Natural killer cell treated with Interleukin-12 subunit alpha and Interleukin-12 subunit beta and Interleukin-15 and Interleukin-18, amount 100 ng/mL, for 72 hours (primary cell): ENCODE measurements around the gene MACROH2A2. TPM values are rescaled to one million over a fixed set of nuclear protein-coding genes. Genes with fewer than 3 reads are reported as not detected.
"Not testable (repeated sequence)": the region's sequence is repeated elsewhere in the genome, so short reads cannot be mapped to it uniquely, and the experiment has no call there.

Experiments used
- ATAC-seq, 2 donors: fragments of 150-1000 bp; cut with Tn5 transposase in 1 of 2; sonication (Bioruptor Pico), chemical (Tn5 transposase) in 1 of 2; 2 replicates each; pipeline ENCODE4 v1.10.0; 2021
- DNase-seq: peaks from one replicate; pipeline ENCODE4 v3.0.0; 2022; ENCODE audit warnings: low spot score
- H3K27ac Mint-ChIP-seq, 2 donors: 1 replicate in 1 of 2; 2 replicates in 1 of 2; pipeline ENCODE4 v1.8.0; 2022; ENCODE audit warnings: mixed read lengths in 2 of 2, mild to moderate bottlenecking in 1 of 2, moderate library complexity in 1 of 2
- H3K27me3 Mint-ChIP-seq, 2 donors: 1 replicate in 1 of 2; 2 replicates in 1 of 2; pipeline ENCODE4 v1.8.0; 2022; ENCODE audit warnings: mixed read lengths in 2 of 2
- H3K36me3 Mint-ChIP-seq: one replicate; pipeline ENCODE4 v1.8.0; 2022; ENCODE audit warnings: mixed read lengths
- H3K4me1 Mint-ChIP-seq, 2 donors: 1 replicate in 1 of 2; 2 replicates in 1 of 2; pipeline ENCODE4 v1.8.0; 2022; ENCODE audit warnings: low read depth in 2 of 2, mixed read lengths in 2 of 2, mild to moderate bottlenecking in 1 of 2
- H3K4me3 Mint-ChIP-seq: one replicate; pipeline ENCODE4 v1.8.0; 2022; ENCODE audit warnings: mixed read lengths
- H3K9me3 Mint-ChIP-seq: 2 replicates; pipeline ENCODE4 v1.8.0; 2022; ENCODE audit warnings: mixed read lengths
- total RNA-seq, 2 donors: library from RNA; stranded (reverse); gene quantifications; one replicate each; pipeline ENCODE4 v1.2.3, GENCODE V29; 2022

MACROH2A2 gene
- total RNA-seq, 2 donors from 2014 or later, result 0.43 to 0.56 TPM

GRCh38 chr10:70096705-70097420 lies 44.2 kb downstream of the MACROH2A2 start:
- no peaks in the 10 kb centered on the region for H3K9me3 Mint-ChIP-seq
- no peak overlapping the region for H3K27ac Mint-ChIP-seq
- H3K27me3 Mint-ChIP-seq, result no peaks in the 10 kb centered on the region
- no peaks in the 10 kb centered on the region for H3K36me3 Mint-ChIP-seq
- no peak overlapping the region for H3K4me3 Mint-ChIP-seq
- H3K4me1 Mint-ChIP-seq, result peaks cover 32% of the 10 kb centered on the region in 2 donors
- DNase-seq, result no peak
- no peak for ATAC-seq

- H3K36me3 Mint-ChIP-seq, result no peaks in the 10 kb centered on the region
These were observed 44.8 kb downstream of the MACROH2A2 start for GRCh38 chr10:70097459-70097858.

GRCh38 chr10:70098271-70098670 lies 45.6 kb downstream of the MACROH2A2 start:
- peaks cover 18 to 22% of the 10 kb centered on the region in 2 donors for H3K4me1 Mint-ChIP-seq
- no peak for DNase-seq
- no peak for ATAC-seq
- no peaks in the 10 kb centered on the region for H3K9me3 Mint-ChIP-seq
- H3K4me3 Mint-ChIP-seq, result no peak overlapping the region
- H3K27ac Mint-ChIP-seq, result no peak overlapping the region
- no peaks in the 10 kb centered on the region for H3K27me3 Mint-ChIP-seq
- no peaks in the 10 kb centered on the region for H3K36me3 Mint-ChIP-seq

More at GRCh38 chr10:70097459-70097858, 44.8 kb downstream of the MACROH2A2 start:
- Mint-ChIP-seq H3K4me3 (no peak overlapping the region), H3K27ac (no peak overlapping the region), H3K9me3 (no peaks in the 10 kb centered on the region), H3K4me1 (peaks cover 26% of the 10 kb centered on the region in 2 donors), H3K27me3 (no peaks in the 10 kb centered on the region)
- ATAC-seq (no peak), DNase-seq (no peak)

GRCh38 chr10:70101068-70101562 lies 48.5 kb downstream of the MACROH2A2 start:
- ATAC-seq, H3K9me3 Mint-ChIP-seq, DNase-seq, H3K36me3 Mint-ChIP-seq, H3K27ac Mint-ChIP-seq, H3K27me3 Mint-ChIP-seq, H3K4me3 Mint-ChIP-seq, H3K4me1 Mint-ChIP-seq: not testable (repeated sequence)

- H3K9me3 Mint-ChIP-seq, result no peaks in the 10 kb centered on the region
- H3K4me1 Mint-ChIP-seq, result no peaks in the 10 kb centered on the region
- no peaks in the 10 kb centered on the region for H3K27me3 Mint-ChIP-seq
- no peak overlapping the region for H3K4me3 Mint-ChIP-seq
- ATAC-seq (no peak), DNase-seq (no peak)
- no peak overlapping the region for H3K27ac Mint-ChIP-seq
- no peaks in the 10 kb centered on the region for H3K36me3 Mint-ChIP-seq
These were observed 49.0 kb downstream of the MACROH2A2 start for GRCh38 chr10:70101668-70102067.

GRCh38 chr10:70106958-70107791 lies 54.5 kb downstream of the MACROH2A2 start:
- H3K4me3 Mint-ChIP-seq, result no peak overlapping the region
- no peaks in the 10 kb centered on the region for H3K9me3 Mint-ChIP-seq
- DNase-seq (no peak), ATAC-seq (peak in 1 of 2 donors; percentile 53)
- no peaks in the 10 kb centered on the region for H3K36me3 Mint-ChIP-seq
- peak overlapping the region in 1 of 2 donors; percentile 39 for H3K27ac Mint-ChIP-seq
- H3K4me1 Mint-ChIP-seq, result peaks cover 0 to 3% of the 10 kb centered on the region in 2 donors
- no peaks in the 10 kb centered on the region for H3K27me3 Mint-ChIP-seq

- DNase-seq (no peak), ATAC-seq (no peak)
- no peak overlapping the region for H3K27ac Mint-ChIP-seq
- no peaks in the 10 kb centered on the region for H3K27me3 Mint-ChIP-seq
- H3K36me3 Mint-ChIP-seq, result no peaks in the 10 kb centered on the region
- no peaks in the 10 kb centered on the region for H3K9me3 Mint-ChIP-seq
- peaks cover 0 to 3% of the 10 kb centered on the region in 2 donors for H3K4me1 Mint-ChIP-seq
- H3K4me3 Mint-ChIP-seq, result no peak overlapping the region
These were observed 56.6 kb downstream of the MACROH2A2 start for GRCh38 chr10:70109064-70109729.

- H3K27me3 Mint-ChIP-seq, result no peaks in the 10 kb centered on the region
- H3K4me3 Mint-ChIP-seq, result no peak overlapping the region
- no peaks in the 10 kb centered on the region for H3K36me3 Mint-ChIP-seq
- H3K9me3 Mint-ChIP-seq, result no peaks in the 10 kb centered on the region
- no peak for DNase-seq
- H3K4me1 Mint-ChIP-seq, result peaks cover 5 to 7% of the 10 kb centered on the region in 2 donors
- no peak for ATAC-seq
- no peak overlapping the region for H3K27ac Mint-ChIP-seq
These were observed 58.9 kb downstream of the MACROH2A2 start for GRCh38 chr10:70111496-70111895.

GRCh38 chr10:70112071-70112470 lies 59.4 kb downstream of the MACROH2A2 start:
- peaks cover 6 to 7% of the 10 kb centered on the region in 2 donors for H3K4me1 Mint-ChIP-seq
- no peak for DNase-seq
- no peak for ATAC-seq

GRCh38 chr10:70114902-70115301 lies 62.3 kb downstream of the MACROH2A2 start:
- DNase-seq (no peak), ATAC-seq (no peak)
- H3K4me1 Mint-ChIP-seq, result peaks cover 4 to 6% of the 10 kb centered on the region in 2 donors
- no peak overlapping the region for H3K27ac Mint-ChIP-seq
- no peaks in the 10 kb centered on the region for H3K27me3 Mint-ChIP-seq
- H3K4me3 Mint-ChIP-seq, result no peak overlapping the region
- H3K36me3 Mint-ChIP-seq, result no peaks in the 10 kb centered on the region
- no peaks in the 10 kb centered on the region for H3K9me3 Mint-ChIP-seq

More at GRCh38 chr10:70112071-70112470, 59.4 kb downstream of the MACROH2A2 start:
- no peaks in the 10 kb centered on the region for H3K36me3 Mint-ChIP-seq
- no peak overlapping the region for H3K4me3 Mint-ChIP-seq
- no peaks in the 10 kb centered on the region for H3K9me3 Mint-ChIP-seq
- no peak overlapping the region for H3K27ac Mint-ChIP-seq
- no peaks in the 10 kb centered on the region for H3K27me3 Mint-ChIP-seq

GRCh38 chr10:70115948-70116682 lies 63.5 kb downstream of the MACROH2A2 start:
- DNase-seq (peak; percentile 71), ATAC-seq (peak; percentile 14 to 74)
- H3K9me3 Mint-ChIP-seq, result no peaks in the 10 kb centered on the region
- no peak overlapping the region for H3K4me3 Mint-ChIP-seq
- no peaks in the 10 kb centered on the region for H3K36me3 Mint-ChIP-seq
- H3K4me1 Mint-ChIP-seq, result peaks cover 4 to 6% of the 10 kb centered on the region in 2 donors
- H3K27me3 Mint-ChIP-seq, result no peaks in the 10 kb centered on the region
- peak overlapping the region in 1 of 2 donors; percentile 27 for H3K27ac Mint-ChIP-seq

GRCh38 chr10:70117646-70118045 lies 65.0 kb downstream of the MACROH2A2 start:
- no peak for ATAC-seq
- Mint-ChIP-seq H3K27ac (no peak overlapping the region), H3K36me3 (no peaks in the 10 kb centered on the region), H3K4me1 (peaks cover 4 to 6% of the 10 kb centered on the region in 2 donors), H3K4me3 (no peak overlapping the region), H3K27me3 (no peaks in the 10 kb centered on the region), H3K9me3 (no peaks in the 10 kb centered on the region)
- DNase-seq, result no peak

- Mint-ChIP-seq H3K36me3 (no peaks in the 10 kb centered on the region), H3K9me3 (no peaks in the 10 kb centered on the region), H3K27ac (no peak overlapping the region), H3K27me3 (no peaks in the 10 kb centered on the region), H3K4me1 (peaks cover 5 to 6% of the 10 kb centered on the region in 2 donors), H3K4me3 (no peak overlapping the region)
- ATAC-seq, result no peak
- DNase-seq, result no peak
These were observed 65.5 kb downstream of the MACROH2A2 start for GRCh38 chr10:70118196-70118595.
